Gastroesophageal sphincter (tissue), 3 donors: ENCODE measurements around the gene TSPAN4.

Experiments used
- CTCF ChIP-seq, 4 experiments: fragments of 200-600 bp in 2 of 4; fragments of 450-650 bp in 2 of 4; sonication (generic) in 1 of 4; IDR thresholded peaks; one replicate each; pipeline ENCODE4 v1.5.1; 2017 to 2019; ENCODE audit warnings: antibody characterized with exemption in 4 of 4, mild to moderate bottlenecking in 2 of 4, moderate library complexity in 2 of 4
- EP300 ChIP-seq: sonication (generic); formaldehyde crosslinking; IDR thresholded peaks from one replicate; pipeline ENCODE4 v1.6.1; 2017; ENCODE audit warnings: antibody characterized with exemption, mild to moderate bottlenecking

- TF ChIP-seq EP300: no peak
- no peak for TF ChIP-seq CTCF (IDR thresholded peaks at IDR 0.05)
These were observed 13.3 kb upstream of the TSPAN4 start for GRCh38 chr11:829176-829846.
